C4-2B (cell line): ENCODE data around the gene ARNT2.

Source experiments
- H3K27ac ChIP-seq: fragments of 450-650 bp; 2 replicates; pipeline ENCODE4 v1.5.1; 2017
- CTCF ChIP-seq: fragments of 450-650 bp; conservative IDR thresholded peaks from 2 replicates; pipeline ENCODE4 v1.5.1; 2017; ENCODE audit warnings: mild to moderate bottlenecking
- ZFX ChIP-seq: fragments of 450-650 bp; IDR thresholded peaks from 2 replicates; pipeline ENCODE4 v1.6.1; 2017

Gene ARNT2

DNA sequence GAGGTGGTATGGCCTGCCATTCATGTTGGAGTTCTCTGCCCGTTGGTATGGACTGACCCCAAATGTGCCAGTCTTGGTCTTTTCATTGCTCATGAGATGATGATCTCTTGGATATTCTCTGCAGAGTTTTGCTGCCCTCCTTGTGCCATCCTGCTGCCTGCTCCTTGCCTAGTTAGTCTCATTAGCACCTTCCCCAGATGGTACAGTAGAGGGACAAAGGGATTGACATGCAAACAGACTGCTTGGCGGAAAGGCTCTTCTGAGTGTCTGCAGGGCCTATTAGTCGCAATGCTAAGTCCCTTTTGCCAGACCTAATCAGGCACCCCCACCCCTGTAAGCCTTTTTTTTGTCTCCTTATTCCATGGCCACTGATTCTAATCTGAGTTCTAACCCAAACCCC lies 90.6 kb downstream of the ARNT2 start:
- H3K27ac ChIP-seq = no peak overlapping the region
- TF ChIP-seq CTCF (no peak), ZFX (no peak)

- no peak for TF ChIP-seq ZFX
- no peak for TF ChIP-seq CTCF
- H3K27ac ChIP-seq = no peak overlapping the region
These were observed 91.3 kb downstream of the ARNT2 start for GRCh38 chr15:80495401-80495942.

DNA sequence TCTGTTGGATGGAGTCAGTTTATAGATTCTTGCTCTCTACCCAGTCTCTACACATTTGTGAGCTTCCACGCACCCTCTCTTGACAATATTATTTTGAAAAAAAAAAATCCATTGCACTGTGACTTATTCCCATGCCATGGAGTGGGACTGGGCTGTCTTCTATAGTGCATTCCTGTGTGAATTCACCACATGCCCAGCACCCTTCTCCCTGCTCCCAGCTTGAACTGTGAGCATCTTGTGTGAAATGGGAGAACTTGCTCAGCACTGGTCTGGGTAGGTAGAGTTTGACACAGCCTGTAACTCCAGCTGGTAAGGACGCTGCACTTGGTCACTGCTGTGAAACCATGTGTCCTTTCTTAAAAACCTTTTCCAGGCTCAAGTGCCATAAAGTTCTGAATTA lies 91.9 kb downstream of the ARNT2 start:
- no peak overlapping the region for H3K27ac ChIP-seq
- TF ChIP-seq ZFX = no peak
- TF ChIP-seq CTCF = no peak

DNA sequence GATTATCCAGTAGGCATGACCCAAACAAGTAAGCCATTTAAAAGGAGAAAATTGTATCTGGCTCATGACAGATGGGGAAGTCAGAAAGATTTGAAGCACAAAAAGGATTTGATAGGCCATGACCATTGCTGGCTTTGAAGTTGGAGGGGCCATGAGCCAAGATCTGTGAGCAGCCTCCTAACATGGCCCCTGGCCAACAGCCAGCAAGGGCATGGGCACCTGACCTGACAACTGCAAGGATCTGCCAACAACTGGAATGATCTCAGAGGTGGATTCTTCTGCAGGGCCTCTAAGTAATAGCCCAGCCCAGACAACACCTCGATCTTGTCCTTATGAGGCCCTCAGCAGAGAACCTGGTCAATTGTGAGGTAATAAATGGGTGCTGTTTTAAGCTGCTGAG lies 93.0 kb downstream of the ARNT2 start:
- TF ChIP-seq CTCF = no peak
- H3K27ac ChIP-seq = no peak overlapping the region

- TF ChIP-seq ZFX = no peak
- TF ChIP-seq CTCF = no peak
- H3K27ac ChIP-seq = no peak overlapping the region
These were observed 94.5 kb downstream of the ARNT2 start for GRCh38 chr15:80498652-80499051.

- TF ChIP-seq CTCF = no peak
- no peak for TF ChIP-seq ZFX
- no peak overlapping the region for H3K27ac ChIP-seq
These were observed 95.8 kb downstream of the ARNT2 start for GRCh38 chr15:80500021-80500420.

DNA sequence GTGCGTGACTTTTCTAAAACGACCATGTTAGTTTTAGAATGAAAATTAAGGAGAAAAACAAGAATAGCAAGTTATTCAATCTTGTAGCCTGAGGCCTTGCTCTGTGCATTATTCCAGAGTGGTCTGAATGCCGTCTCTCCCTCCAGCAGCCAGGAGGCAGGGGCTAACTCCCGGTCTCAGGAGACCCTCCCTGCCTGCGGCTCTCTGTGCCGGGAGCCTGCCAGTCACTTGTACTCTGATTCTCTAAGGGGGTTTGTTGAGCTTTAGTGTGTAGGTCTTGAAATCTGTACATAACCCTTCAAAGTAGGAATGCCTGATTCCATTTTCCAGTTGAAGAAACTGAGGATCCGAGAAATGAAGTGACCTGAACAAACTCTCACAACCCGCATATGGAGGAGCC lies 97.3 kb downstream of the ARNT2 start:
- no peak for TF ChIP-seq CTCF
- TF ChIP-seq ZFX = no peak

More for the DNA sequence above, 97.3 kb downstream of the ARNT2 start:
- no peak overlapping the region for H3K27ac ChIP-seq
